GM10248 (cell line): Measurements from ENCODE around the gene NELFA.

Experiments used
- CTCF ChIA-PET: fragments of 300-600 bp; sonication (Branson Sonifier 250); formaldehyde crosslinking; extraction: SDS; loops from one replicate; lab custom pipeline; 2021; ENCODE audit warnings: antibody characterized with exemption; lab: Yijun Ruan, JAX
- POLR2A ChIA-PET: fragments of 350-650 bp; sonication (Branson Sonifier 250); formaldehyde crosslinking; extraction: SDS; loops from one replicate; lab custom pipeline; 2020; ENCODE audit warnings: antibody characterized with exemption; lab: Yijun Ruan, JAX
- DNase-seq: peaks from one replicate; pipeline ENCODE4 v3.0.0; 2012; ENCODE audit errors: extremely low spot score
- TF ChIP-seq, protein P1 (sequence below): IDR thresholded peaks from 2 replicates; pipeline ENCODE4 v1.5.1; 2012; ENCODE audit warnings: mild to moderate bottlenecking, low read depth; ENCODE audit errors: extremely low read depth, missing control alignments, control extremely low read depth

NELFA gene

DNA sequence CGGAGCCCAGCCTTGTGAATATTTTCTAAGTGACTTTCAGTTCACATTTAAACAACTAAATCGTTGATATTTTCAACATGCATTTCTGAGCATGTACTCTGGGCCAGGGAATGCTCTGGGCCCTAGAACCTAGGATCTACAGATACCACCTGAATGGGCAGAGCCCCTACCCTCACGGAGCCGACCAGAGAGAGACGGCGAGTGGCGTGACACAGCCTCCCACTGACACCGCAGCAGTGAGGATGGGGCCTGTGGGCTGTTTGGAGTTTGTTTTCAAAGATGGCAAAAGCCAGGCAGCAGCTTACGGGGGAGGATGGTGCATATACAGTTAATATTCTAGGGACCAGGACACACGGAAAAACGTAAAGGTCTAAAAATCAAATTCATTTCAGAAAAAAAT lies 17.7 kb downstream of the NELFA start:
- ChIA-PET CTCF (no interaction called here), POLR2A (no interaction called here)
- TF ChIP-seq, protein P1, sequence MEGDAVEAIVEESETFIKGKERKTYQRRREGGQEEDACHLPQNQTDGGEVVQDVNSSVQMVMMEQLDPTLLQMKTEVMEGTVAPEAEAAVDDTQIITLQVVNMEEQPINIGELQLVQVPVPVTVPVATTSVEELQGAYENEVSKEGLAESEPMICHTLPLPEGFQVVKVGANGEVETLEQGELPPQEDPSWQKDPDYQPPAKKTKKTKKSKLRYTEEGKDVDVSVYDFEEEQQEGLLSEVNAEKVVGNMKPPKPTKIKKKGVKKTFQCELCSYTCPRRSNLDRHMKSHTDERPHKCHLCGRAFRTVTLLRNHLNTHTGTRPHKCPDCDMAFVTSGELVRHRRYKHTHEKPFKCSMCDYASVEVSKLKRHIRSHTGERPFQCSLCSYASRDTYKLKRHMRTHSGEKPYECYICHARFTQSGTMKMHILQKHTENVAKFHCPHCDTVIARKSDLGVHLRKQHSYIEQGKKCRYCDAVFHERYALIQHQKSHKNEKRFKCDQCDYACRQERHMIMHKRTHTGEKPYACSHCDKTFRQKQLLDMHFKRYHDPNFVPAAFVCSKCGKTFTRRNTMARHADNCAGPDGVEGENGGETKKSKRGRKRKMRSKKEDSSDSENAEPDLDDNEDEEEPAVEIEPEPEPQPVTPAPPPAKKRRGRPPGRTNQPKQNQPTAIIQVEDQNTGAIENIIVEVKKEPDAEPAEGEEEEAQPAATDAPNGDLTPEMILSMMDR: no peak
- no peak for DNase-seq

DNA sequence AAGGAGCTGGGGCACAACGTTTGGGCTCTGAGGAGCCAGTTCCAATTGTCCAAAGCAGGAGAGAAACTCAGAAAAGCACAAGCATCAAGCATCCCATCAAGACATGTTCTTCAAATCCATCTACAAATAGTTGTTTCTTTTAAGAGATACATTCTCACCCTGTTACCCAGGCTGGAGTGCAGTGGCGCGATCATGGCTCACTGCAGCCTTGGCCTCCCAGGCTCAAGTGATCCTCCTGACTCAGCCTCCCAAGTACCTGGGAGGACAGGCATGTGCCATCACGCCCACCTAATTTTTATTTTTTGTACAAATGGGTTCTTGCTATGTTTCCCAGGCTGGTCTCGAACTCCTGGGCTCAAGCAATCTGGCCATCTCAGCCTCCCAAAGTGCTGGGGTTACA lies 18.1 kb downstream of the NELFA start:
- POLR2A ChIA-PET: no interaction called here
- DNase-seq: no peak
- TF ChIP-seq, protein P1: no peak
- CTCF ChIA-PET: no interaction called here

DNA sequence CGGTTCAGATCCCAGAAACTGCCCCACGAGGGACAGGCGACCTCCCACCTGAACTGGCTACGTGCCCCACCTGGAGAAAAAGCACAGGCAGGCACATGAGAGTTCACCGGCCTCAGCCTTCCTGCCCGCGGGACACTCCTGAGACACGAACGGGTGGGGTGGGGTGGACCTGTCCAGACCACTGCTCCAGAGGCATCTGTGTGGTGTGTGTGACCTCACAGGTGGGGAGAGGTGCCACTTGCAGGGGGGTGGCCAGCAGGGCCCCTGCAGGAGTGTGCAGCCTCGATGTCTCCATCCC lies 18.5 kb downstream of the NELFA start:
- ChIA-PET CTCF (no interaction called here), POLR2A (no interaction called here)
- no peak for DNase-seq
- TF ChIP-seq, protein P1: no peak

DNA sequence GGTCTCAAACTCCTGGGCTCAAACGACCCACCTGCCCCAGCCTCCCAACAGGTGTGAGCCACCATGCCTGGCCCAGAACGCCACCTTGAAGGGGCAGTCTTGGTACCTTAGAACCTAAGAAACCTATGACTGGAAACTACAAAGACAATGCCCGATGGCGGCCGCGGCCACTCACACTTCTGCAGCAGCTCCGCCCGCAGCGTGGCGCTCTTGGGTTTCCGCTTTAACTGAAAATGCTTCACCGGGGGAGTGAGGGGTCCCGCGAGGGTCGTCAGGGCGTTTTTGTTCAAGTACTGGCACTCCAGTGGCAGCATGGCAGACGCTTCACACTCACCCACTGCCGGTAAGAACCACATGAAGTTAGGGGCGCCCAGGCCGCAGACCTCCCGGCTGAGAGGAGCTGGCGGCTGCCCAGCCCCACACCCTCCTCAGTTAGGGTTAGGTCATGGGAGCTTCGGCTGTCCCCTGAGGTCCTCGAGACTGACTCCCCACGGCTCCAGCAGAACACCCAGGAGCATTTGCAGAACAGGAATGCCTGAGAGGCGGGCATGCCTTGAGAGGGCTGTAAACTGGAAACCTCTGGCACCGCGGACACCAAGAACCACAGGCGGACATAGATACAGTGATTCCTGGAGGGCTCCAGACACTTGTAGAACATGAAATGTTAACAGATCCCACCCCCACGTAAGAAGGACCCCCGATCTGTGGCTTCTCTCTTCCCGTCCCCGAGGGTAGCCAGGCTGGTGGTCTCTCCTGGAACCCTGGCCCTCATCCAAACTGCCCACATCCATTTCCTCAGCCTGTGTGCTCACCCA lies 19.0 kb downstream of the NELFA start:
- POLR2A ChIA-PET: no interaction called here
- CTCF ChIA-PET: no interaction called here
- TF ChIP-seq, protein P1: no peak
- no peak for DNase-seq

DNA sequence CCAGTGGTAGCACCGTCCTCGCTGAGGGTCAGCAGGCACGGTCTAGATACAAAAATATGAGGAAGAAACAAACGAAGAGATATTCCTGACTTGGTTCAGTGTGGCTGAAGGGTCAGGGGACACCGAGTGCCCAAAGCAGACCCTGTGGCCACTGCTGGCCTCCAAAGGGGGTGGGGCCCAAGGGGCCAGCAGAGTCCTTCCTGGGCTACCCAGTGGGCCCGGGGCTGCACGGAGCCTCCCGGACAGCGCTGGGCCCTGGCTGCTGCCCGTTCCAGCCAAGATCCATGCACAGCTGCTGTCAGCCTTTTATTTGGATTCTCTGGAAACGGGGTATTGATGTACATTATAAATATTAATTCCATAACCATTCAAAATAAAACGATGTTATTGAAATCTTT lies 20.4 kb downstream of the NELFA start:
- no peak for DNase-seq
- TF ChIP-seq, protein P1: no peak
- ChIA-PET CTCF (no interaction called here), POLR2A (no interaction called here)

DNA sequence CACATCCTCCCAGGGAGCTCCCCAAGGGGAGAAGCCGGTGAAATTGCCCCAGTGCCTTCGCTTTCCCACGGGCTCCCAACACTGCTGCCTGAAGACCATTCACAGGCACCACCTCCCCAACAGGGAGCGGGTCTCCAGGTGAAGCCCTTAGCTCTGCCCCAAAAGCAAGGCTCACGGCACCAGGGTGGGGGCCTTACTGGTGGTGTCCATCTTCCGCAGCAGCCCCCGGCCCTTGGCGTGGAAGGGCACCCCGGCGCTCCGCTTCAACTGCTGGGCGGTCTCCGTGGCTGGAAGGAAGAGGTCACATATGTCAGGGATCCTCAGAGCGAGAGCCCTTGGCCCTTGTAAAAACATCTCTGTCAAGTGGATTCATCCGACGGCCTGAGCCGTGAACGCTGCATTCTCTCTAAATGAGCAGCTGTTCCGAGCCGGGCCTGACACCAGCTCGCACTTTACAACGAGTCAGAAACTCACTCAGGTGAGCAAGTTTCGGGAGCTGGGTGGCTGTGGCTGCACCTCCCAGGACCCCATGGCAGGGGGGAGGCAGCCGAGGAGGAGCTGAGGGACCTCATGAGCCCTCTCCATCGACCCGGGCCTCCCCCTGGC lies 20.9 kb downstream of the NELFA start:
- ChIA-PET POLR2A (no interaction called here), CTCF (no interaction called here)

More for the DNA sequence above, 20.9 kb downstream of the NELFA start:
- DNase-seq: no peak
- TF ChIP-seq, protein P1: no peak
